H1 (cell line): ENCODE data around the gene SPRED1. TPM values are rescaled to one million over a fixed set of nuclear protein-coding genes. Genes with fewer than 3 reads are reported as not detected.

Source experiments
- CTCF ChIA-PET: fragments of 300-600 bp; sonication (Branson Sonifier 250); formaldehyde crosslinking; loops from one replicate; lab custom pipeline; 2021; ENCODE audit not compliant: partially characterized antibody; lab: Charles Lee
- POLR2A ChIA-PET: fragments of 300-600 bp; sonication (Branson Sonifier 250); formaldehyde crosslinking; loops from one replicate; lab custom pipeline; 2021; ENCODE audit warnings: inconsistent platforms; ENCODE audit not compliant: partially characterized antibody; lab: Charles Lee
- DNase-seq, 2 experiments: peaks; one replicate each; pipeline versions ENCODE4 v3.0.0 to v3.0.0-alpha.2; 2010 to 2022; ENCODE audit warnings: low spot score in 2 of 2, low read depth in 1 of 2, mixed read lengths in 1 of 2
- FAIRE-seq: peaks from 2 replicates; lab custom pipeline; 2011; peaks lifted over from hg19 to GRCh38; lab: Jason Lieb, UNC
- H2AFZ ChIP-seq: 2 replicates; pipeline ENCODE4 v1.8.1; 2012; ENCODE audit warnings: low read length, inconsistent platforms
- H2AK5ac ChIP-seq: 2 replicates; pipeline ENCODE4 v1.6.1; 2013; ENCODE audit warnings: low read depth, low read length
- H2BK120ac ChIP-seq: replicated peaks from 2 replicates; pipeline ENCODE3; 2013; ENCODE audit warnings: low read depth, low read length, inconsistent platforms
- H2BK12ac ChIP-seq: 2 replicates; pipeline ENCODE4 v1.6.1; 2013; ENCODE audit warnings: low read depth, low read length
- H2BK15ac ChIP-seq: 2 replicates; pipeline ENCODE4 v1.6.1; 2013; ENCODE audit warnings: low read length
- H2BK20ac ChIP-seq: 2 replicates; pipeline ENCODE4 v1.6.1; 2013; ENCODE audit warnings: low read length
- H2BK5ac ChIP-seq: 2 replicates; pipeline ENCODE4 v1.6.1; 2013; ENCODE audit warnings: low read depth, low read length
- H3K14ac ChIP-seq: 2 replicates; pipeline ENCODE4 v1.6.1; 2013; ENCODE audit warnings: inconsistent platforms; ENCODE audit not compliant: insufficient read length
- H3K18ac ChIP-seq: 2 replicates; pipeline ENCODE4 v1.6.1; 2013; ENCODE audit warnings: low read length; ENCODE audit errors: extremely low read depth
- H3K23ac ChIP-seq: 2 replicates; pipeline ENCODE4 v1.6.1; 2013; ENCODE audit warnings: inconsistent platforms; ENCODE audit not compliant: insufficient read length
- H3K23me2 ChIP-seq: 2 replicates; pipeline ENCODE4 v1.6.1; 2013; ENCODE audit warnings: low read depth, low read length
- H3K27ac ChIP-seq: 2 replicates; pipeline ENCODE4 v1.6.1; 2011; ENCODE audit warnings: low read depth, low read length, inconsistent platforms
- H3K27me3 ChIP-seq, 4 experiments: replicated peaks in 1 of 4; 1 replicate in 1 of 4; 2 replicates in 3 of 4; pipeline versions ENCODE4 v1.6.1 to v1.8.1; 2011 to 2013; ENCODE audit warnings: low read length in 3 of 4, mild to moderate bottlenecking in 3 of 4, inconsistent platforms in 2 of 4, mixed read lengths in 2 of 4, moderate library complexity in 1 of 4; ENCODE audit not compliant: control insufficient read depth in 3 of 4, insufficient read depth in 3 of 4; ENCODE audit errors: extremely low read depth in 1 of 4
- H3K36me3 ChIP-seq, 4 experiments: 2 replicates each; pipeline versions ENCODE4 v1.6.1 to v1.8.1; 2011 to 2013; ENCODE audit warnings: mild to moderate bottlenecking in 4 of 4, low read length in 3 of 4, moderate library complexity in 2 of 4, control low read depth in 1 of 4, inconsistent platforms in 1 of 4; ENCODE audit not compliant: insufficient read depth in 4 of 4, control insufficient read depth in 2 of 4
- H3K4ac ChIP-seq: replicated peaks from 2 replicates; pipeline ENCODE3; 2013; ENCODE audit warnings: low read length, low read depth, mixed read lengths, inconsistent platforms; ENCODE audit not compliant: insufficient read length
- H3K4me1 ChIP-seq, 4 experiments: replicated peaks in 1 of 4; 1 replicate in 1 of 4; 2 replicates in 3 of 4; pipeline versions ENCODE4 v1.6.1 to v1.8.1; 2011 to 2013; ENCODE audit warnings: low read length in 3 of 4, inconsistent platforms in 2 of 4, mixed read lengths in 1 of 4; ENCODE audit not compliant: insufficient read depth in 4 of 4, control insufficient read depth in 3 of 4
- H3K4me2 ChIP-seq, 2 experiments: 2 replicates each; pipeline versions ENCODE4 v1.6.1 to v1.8.1; 2011 to 2013; ENCODE audit warnings: low read depth in 2 of 2, low read length in 2 of 2, control low read depth in 1 of 2, inconsistent platforms in 1 of 2, mild to moderate bottlenecking in 1 of 2; ENCODE audit not compliant: insufficient read depth in 1 of 2
- H3K4me3 ChIP-seq, 4 experiments: fragments of 200-600, 300-600 bp in 1 of 4; sonication (generic), shearing (Covaris generic), sonication (Bioruptor Twin) in 1 of 4; 2 replicates each; pipeline versions ENCODE4 v1.5.1 to v1.8.1; 2011 to 2016; ENCODE audit warnings: low read length in 4 of 4, low read depth in 3 of 4, control low read depth in 2 of 4, inconsistent platforms in 2 of 4, mild to moderate bottlenecking in 2 of 4, mixed read lengths in 1 of 4, moderate library complexity in 1 of 4; ENCODE audit not compliant: insufficient read depth in 2 of 4; ENCODE audit errors: extremely low read depth in 1 of 4
- H3K56ac ChIP-seq: replicated peaks from 2 replicates; pipeline ENCODE3; 2013; ENCODE audit warnings: low read depth, mild to moderate bottlenecking, mixed read lengths, low read length, inconsistent platforms; ENCODE audit not compliant: insufficient read length
- H3K79me1 ChIP-seq: 2 replicates; pipeline ENCODE4 v1.6.1; 2013; ENCODE audit warnings: low read depth, low read length, control low read depth
- H3K79me2 ChIP-seq, 2 experiments: 2 replicates each; pipeline versions ENCODE4 v1.6.1 to v1.8.1; 2012 to 2013; ENCODE audit warnings: low read length in 2 of 2, mild to moderate bottlenecking in 2 of 2, inconsistent platforms in 1 of 2; ENCODE audit not compliant: insufficient read depth in 2 of 2, control insufficient read depth in 1 of 2
- H3K9ac ChIP-seq, 4 experiments: replicated peaks in 1 of 4; 1 replicate in 1 of 4; 2 replicates in 3 of 4; pipeline versions ENCODE4 v1.6.1 to v1.8.1; 2011 to 2013; ENCODE audit warnings: low read depth in 3 of 4, low read length in 3 of 4, control low read depth in 2 of 4, mild to moderate bottlenecking in 2 of 4, moderate library complexity in 2 of 4, inconsistent platforms in 1 of 4; ENCODE audit errors: extremely low read depth in 1 of 4
- H3K9me3 ChIP-seq, 2 experiments: 2 replicates each; pipeline versions ENCODE4 v1.6.1 to v1.8.1; 2012 to 2013; ENCODE audit warnings: mild to moderate bottlenecking in 2 of 2, moderate library complexity in 2 of 2, control low read depth in 1 of 2, inconsistent platforms in 1 of 2, low read depth in 1 of 2, low read length in 1 of 2, mixed read lengths in 1 of 2; ENCODE audit not compliant: insufficient read depth in 2 of 2
- H4K20me1 ChIP-seq, 2 experiments: replicated peaks in 1 of 2; 2 replicates each; pipeline versions ENCODE3 to v1.8.1; 2011 to 2013; ENCODE audit warnings: inconsistent platforms in 2 of 2, low read length in 2 of 2, mild to moderate bottlenecking in 1 of 2; ENCODE audit not compliant: insufficient read depth in 2 of 2, control insufficient read depth in 1 of 2
- H4K5ac ChIP-seq: 2 replicates; pipeline ENCODE4 v1.6.1; 2013; ENCODE audit warnings: low read length, low read depth, mixed read lengths, inconsistent platforms; ENCODE audit not compliant: insufficient read length
- H4K8ac ChIP-seq: 2 replicates; pipeline ENCODE4 v1.8.0; 2013; ENCODE audit warnings: mild to moderate bottlenecking, moderate library complexity, low read length, inconsistent platforms; ENCODE audit not compliant: insufficient read depth; ENCODE audit errors: extremely low read depth
- H4K91ac ChIP-seq: replicated peaks from 2 replicates; pipeline ENCODE3; 2013; ENCODE audit warnings: low read length, mixed read lengths, inconsistent platforms; ENCODE audit not compliant: insufficient read length
- BCL11A ChIP-seq, 2 experiments: IDR thresholded peaks; one replicate each; pipeline ENCODE4 v1.6.1; 2011; ENCODE audit warnings: low read depth in 2 of 2, low read length in 2 of 2, mild to moderate bottlenecking in 2 of 2
- E2F6 ChIP-seq: IDR thresholded peaks from 2 replicates; pipeline ENCODE4 v1.6.1; 2012; ENCODE audit warnings: inconsistent platforms
- JUN ChIP-seq: IDR thresholded peaks from 2 replicates; pipeline ENCODE4 v1.6.1; 2011; ENCODE audit warnings: low read depth, mild to moderate bottlenecking, improper control_type of control experiment, low read length
- NANOG ChIP-seq: IDR thresholded peaks from 2 replicates; pipeline ENCODE4 v1.6.1; 2011; ENCODE audit warnings: low read length, low read depth, mild to moderate bottlenecking, inconsistent platforms; ENCODE audit not compliant: insufficient read depth, poor library complexity, severe bottlenecking
- POLR2AphosphoS5 ChIP-seq: IDR thresholded peaks from 2 replicates; pipeline ENCODE4 v1.6.1; 2011; ENCODE audit warnings: low read depth, low read length
- TAF7 ChIP-seq: optimal IDR thresholded peaks from 2 replicates; pipeline ENCODE3; 2011; ENCODE audit warnings: low read depth, mild to moderate bottlenecking, inconsistent platforms, low read length, moderate library complexity, borderline replicate concordance
- TCF12 ChIP-seq: IDR thresholded peaks from 2 replicates; pipeline ENCODE4 v1.6.1; 2011; ENCODE audit warnings: low read depth, mild to moderate bottlenecking, low read length
- YY1 ChIP-seq: IDR thresholded peaks from 2 replicates; pipeline ENCODE4 v1.6.1; 2011; ENCODE audit warnings: low read depth, mild to moderate bottlenecking, low read length
- WGBS, 2 experiments: shearing (Covaris generic) in 1 of 2; methylation state at CpG; one replicate each; pipeline versions ENCODE4 v1.1.6 to v1.1.7; 2013 to 2015; ENCODE audit warnings: low lambda C conversion rate in 2 of 2, mixed read lengths in 2 of 2, inconsistent platforms in 1 of 2, low coverage in 1 of 2, missing lambda C conversion rate in 1 of 2; ENCODE audit not compliant: insufficient replicate concordance in 2 of 2, insufficient coverage in 1 of 2, insufficient read length in 1 of 2; ENCODE audit errors: extremely low coverage in 1 of 2, missing lambda C conversion rate in 1 of 2; 5-methylcytosine and 5-hydroxymethylcytosine counted together
- polyA plus RNA-seq, 7 experiments: library from polyadenylated mRNA; depleted of rRNA in 3 of 7; stranded (reverse) in 5 of 7; unstranded in 2 of 7; fragments of >200 nt in 5 of 7; fragments of 200-250 nt in 2 of 7; gene quantifications; 1 replicate in 5 of 7; 2 replicates in 1 of 7; 4 replicates in 1 of 7; pipeline versions ENCODE4 v1.2.1 to v1.2.3, GENCODE V29; 2011 to 2013; ENCODE audit warnings: missing spikeins in 2 of 7, mixed read lengths in 2 of 7
- total RNA-seq: library from RNA; stranded (reverse); fragmentation: NEBNext Ultra II Directional; extraction: Animal tissue kit (Norgen Biotek cat#: 25700); gene quantifications from 2 replicates; pipeline ENCODE4 v1.2.1, GENCODE V29; 2021
- TF ChIP-seq, protein P1 (sequence below): IDR thresholded peaks from 2 replicates; pipeline ENCODE4 v1.6.1; 2011; ENCODE audit warnings: low read length, improper control_type of control experiment
- TF ChIP-seq, protein P2 (sequence below): IDR thresholded peaks from 2 replicates; pipeline ENCODE4 v1.6.1; 2011; ENCODE audit warnings: low read depth, mild to moderate bottlenecking, low read length; ENCODE audit not compliant: insufficient read depth

Gene SPRED1
- total and polyA plus RNA-seq, 2 of the 8 experiments (the other 6 are each of a cell fraction or from before 2014, with no cell fraction given) = 5.5 to 30.3 TPM

GRCh38 chr15:38324939-38325647 is 72.5 kb downstream of the SPRED1 start:
- no peak overlapping the region for H4K91ac ChIP-seq
- H3K36me3 ChIP-seq = peaks cover 0 to 34% (median 12%) of the 10 kb centered on the region in 4 experiments; a peak in 7 of 8 replicates
- no peak overlapping the region for H4K8ac ChIP-seq
- H3K4ac ChIP-seq = no peak overlapping the region
- DNase-seq = no peak
- H2BK120ac ChIP-seq = no peak overlapping the region
- H2AFZ ChIP-seq = no peak overlapping the region
- H2AK5ac ChIP-seq = no peak overlapping the region
- CTCF ChIA-PET = interaction anchor here (1.6 kb wide), 1 partner anchor 322 kb away, joined by 4 read pairs; no protein-coding TSS in a partner anchor
- H3K4me2 ChIP-seq = no peak overlapping the region
- no peaks in the 10 kb centered on the region; a peak in 1 of 7 replicates for H3K4me1 ChIP-seq
- no peak overlapping the region for H2BK15ac ChIP-seq
- FAIRE-seq = no peak
- POLR2A ChIA-PET = no interaction called here
- H3K18ac ChIP-seq = no peak overlapping the region
- no peak overlapping the region for H3K9ac ChIP-seq
- H3K79me1 ChIP-seq = no peaks in the 10 kb centered on the region
- H3K27me3 ChIP-seq = no peaks in the 10 kb centered on the region
- no peaks in the 10 kb centered on the region for H3K9me3 ChIP-seq
- no peak overlapping the region for H3K56ac ChIP-seq
- H3K4me3 ChIP-seq = no peak overlapping the region
- no peak overlapping the region for H2BK5ac ChIP-seq
- no peak overlapping the region for H4K5ac ChIP-seq
- 89% methylated on average over 7 of the region's 7 CpGs; no CpG with 5 or more reads in 1 of the 2 experiments for WGBS, 2 experiments
- H3K23me2 ChIP-seq = no peaks in the 10 kb centered on the region
- H3K23ac ChIP-seq = no peak overlapping the region
- no peak overlapping the region for H3K14ac ChIP-seq
- H4K20me1 ChIP-seq = peaks cover 0 to 3% of the 10 kb centered on the region in 2 experiments
- H3K79me2 ChIP-seq = peaks cover 0 to 13% of the 10 kb centered on the region in 2 experiments; a peak in 2 of 4 replicates
- H3K27ac ChIP-seq = no peak overlapping the region
- no peak overlapping the region for H2BK20ac ChIP-seq
- no peak overlapping the region for H2BK12ac ChIP-seq
- TF ChIP-seq E2F6 = no peak
- TF ChIP-seq, protein P1, sequence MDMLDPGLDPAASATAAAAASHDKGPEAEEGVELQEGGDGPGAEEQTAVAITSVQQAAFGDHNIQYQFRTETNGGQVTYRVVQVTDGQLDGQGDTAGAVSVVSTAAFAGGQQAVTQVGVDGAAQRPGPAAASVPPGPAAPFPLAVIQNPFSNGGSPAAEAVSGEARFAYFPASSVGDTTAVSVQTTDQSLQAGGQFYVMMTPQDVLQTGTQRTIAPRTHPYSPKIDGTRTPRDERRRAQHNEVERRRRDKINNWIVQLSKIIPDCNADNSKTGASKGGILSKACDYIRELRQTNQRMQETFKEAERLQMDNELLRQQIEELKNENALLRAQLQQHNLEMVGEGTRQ = no peak
- no peak for TF ChIP-seq YY1
- no peak for TF ChIP-seq BCL11A (IDR thresholded peaks at IDR 0.05; ENCODE audit: low read depth in 2 of 2, low read length in 2 of 2)
- TF ChIP-seq, protein P2, sequence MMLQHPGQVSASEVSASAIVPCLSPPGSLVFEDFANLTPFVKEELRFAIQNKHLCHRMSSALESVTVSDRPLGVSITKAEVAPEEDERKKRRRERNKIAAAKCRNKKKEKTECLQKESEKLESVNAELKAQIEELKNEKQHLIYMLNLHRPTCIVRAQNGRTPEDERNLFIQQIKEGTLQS = no peak
- no peak for TF ChIP-seq POLR2AphosphoS5
- no peak for TF ChIP-seq TAF7
- TF ChIP-seq NANOG = no peak
- no peak for TF ChIP-seq TCF12
- TF ChIP-seq JUN = no peak
